ENCODE measurements around the gene SLC30A7. TPM values are rescaled to one million over a fixed set of nuclear protein-coding genes. Genes with fewer than 3 reads are reported as not detected.

The SLC30A7 gene
- total RNA-seq, 1 donor from 2014 or later = 35.1 TPM

GRCh38 chr1:101030881-101031280 is 135.0 kb downstream of the SLC30A7 start:
- no peak for DNase-seq
- no peak for TF ChIP-seq CTCF (IDR thresholded peaks at IDR 0.05)

More at GRCh38 chr1:101030881-101031280, 135.0 kb downstream of the SLC30A7 start:
- intact Hi-C loops (cut with DNase I) = no loop called here
- Histone ChIP-seq H3K36me3 (no peaks in the 10 kb centered on the region), H3K27me3 (no peaks in the 10 kb centered on the region), H3K4me3 (no peak overlapping the region), H3K4me1 (peaks cover 13% of the 10 kb centered on the region), H3K9me3 (no peaks in the 10 kb centered on the region), H3K27ac (no peak overlapping the region)
- ATAC-seq = no peak

Other genes with a start within 250 kb of the SLC30A7 start
- 8.1 TPM for gene VCAM1, start 176.3 kb upstream of the SLC30A7 start, total RNA-seq
- 11.6 TPM for gene EXTL2, start 1.2 kb upstream of the SLC30A7 start, total RNA-seq
- 23.8 TPM for gene DPH5, start 129.7 kb downstream of the SLC30A7 start, total RNA-seq

All from upper lobe of right lung (tissue), 1 donor.